Measurements from ENCODE around the gene SHROOM1.

DNA sequence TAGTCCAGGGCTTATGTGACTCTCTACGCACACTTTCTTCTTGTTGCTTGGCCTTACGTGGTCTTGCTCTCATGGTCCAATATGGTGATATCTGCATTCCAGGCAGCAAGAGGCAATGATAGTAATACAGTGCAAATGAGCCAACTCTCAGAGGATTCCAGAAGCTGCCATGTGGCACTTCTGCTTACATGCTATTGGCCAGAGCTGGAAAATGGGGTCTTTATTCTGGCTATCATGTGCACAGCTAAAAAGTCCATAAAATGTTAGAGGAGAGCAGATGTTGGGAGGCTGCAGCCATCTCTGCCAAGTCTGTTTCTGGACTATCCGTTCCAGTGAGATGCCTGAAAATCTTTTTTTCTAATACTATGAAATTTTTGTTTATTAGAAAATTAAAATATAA is 50.5 kb downstream of the SHROOM1 start:
- TF ChIP-seq CTCF (IDR thresholded peaks at IDR 0.05) (no peak), POLR2AphosphoS5 (IDR thresholded peaks at IDR 0.05) (no peak)

Measured in stomach (tissue), 4 donors.